ENCODE measurements around the gene DIO1.

Gene DIO1

DNA sequence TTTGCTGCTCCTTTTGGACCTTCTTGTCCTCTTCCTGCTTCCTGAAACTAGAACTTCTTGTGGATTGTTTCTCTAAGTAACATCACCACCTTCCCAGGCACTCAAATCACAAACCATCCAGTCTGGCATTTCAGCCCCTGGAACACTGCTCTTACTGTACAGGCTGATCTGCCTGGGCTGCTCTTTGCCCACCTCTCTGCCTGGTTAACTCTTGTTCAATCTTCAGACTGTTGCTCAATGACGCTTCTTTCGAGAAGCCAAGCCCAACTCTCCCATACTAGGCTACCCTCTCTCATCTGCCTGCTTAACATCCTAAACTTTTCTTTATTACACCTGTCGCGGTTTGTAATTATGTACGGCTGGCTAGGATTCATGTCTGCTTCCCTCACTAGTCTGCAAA, 657 bp downstream of the DIO1 start:
- TF ChIP-seq, protein P1, sequence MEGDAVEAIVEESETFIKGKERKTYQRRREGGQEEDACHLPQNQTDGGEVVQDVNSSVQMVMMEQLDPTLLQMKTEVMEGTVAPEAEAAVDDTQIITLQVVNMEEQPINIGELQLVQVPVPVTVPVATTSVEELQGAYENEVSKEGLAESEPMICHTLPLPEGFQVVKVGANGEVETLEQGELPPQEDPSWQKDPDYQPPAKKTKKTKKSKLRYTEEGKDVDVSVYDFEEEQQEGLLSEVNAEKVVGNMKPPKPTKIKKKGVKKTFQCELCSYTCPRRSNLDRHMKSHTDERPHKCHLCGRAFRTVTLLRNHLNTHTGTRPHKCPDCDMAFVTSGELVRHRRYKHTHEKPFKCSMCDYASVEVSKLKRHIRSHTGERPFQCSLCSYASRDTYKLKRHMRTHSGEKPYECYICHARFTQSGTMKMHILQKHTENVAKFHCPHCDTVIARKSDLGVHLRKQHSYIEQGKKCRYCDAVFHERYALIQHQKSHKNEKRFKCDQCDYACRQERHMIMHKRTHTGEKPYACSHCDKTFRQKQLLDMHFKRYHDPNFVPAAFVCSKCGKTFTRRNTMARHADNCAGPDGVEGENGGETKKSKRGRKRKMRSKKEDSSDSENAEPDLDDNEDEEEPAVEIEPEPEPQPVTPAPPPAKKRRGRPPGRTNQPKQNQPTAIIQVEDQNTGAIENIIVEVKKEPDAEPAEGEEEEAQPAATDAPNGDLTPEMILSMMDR (IDR thresholded peaks at IDR 0.05; ENCODE audit: insufficient read depth, low read depth, low read length, missing control alignments): no peak
- DNase-seq (ENCODE audit: low read depth): no peak

GRCh38 chr1:53895421-53895820, 1.4 kb downstream of the DIO1 start:
- DNase-seq (ENCODE audit: low read depth): no peak
- no peak overlapping the region for H3K4me3 ChIP-seq (ENCODE audit: low read length)
- TF ChIP-seq, protein P1 (IDR thresholded peaks at IDR 0.05; ENCODE audit: insufficient read depth, low read depth, low read length, missing control alignments): no peak

More for the DNA sequence above, 657 bp downstream of the DIO1 start:
- H3K4me3 ChIP-seq (ENCODE audit: low read length): no peak overlapping the region

- no peak overlapping the region for H3K4me3 ChIP-seq (ENCODE audit: low read length)
- TF ChIP-seq, protein P1 (IDR thresholded peaks at IDR 0.05; ENCODE audit: insufficient read depth, low read depth, low read length, missing control alignments): no peak
Measured at GRCh38 chr1:53896635-53897229, 2.7 kb downstream of the DIO1 start.

DNA sequence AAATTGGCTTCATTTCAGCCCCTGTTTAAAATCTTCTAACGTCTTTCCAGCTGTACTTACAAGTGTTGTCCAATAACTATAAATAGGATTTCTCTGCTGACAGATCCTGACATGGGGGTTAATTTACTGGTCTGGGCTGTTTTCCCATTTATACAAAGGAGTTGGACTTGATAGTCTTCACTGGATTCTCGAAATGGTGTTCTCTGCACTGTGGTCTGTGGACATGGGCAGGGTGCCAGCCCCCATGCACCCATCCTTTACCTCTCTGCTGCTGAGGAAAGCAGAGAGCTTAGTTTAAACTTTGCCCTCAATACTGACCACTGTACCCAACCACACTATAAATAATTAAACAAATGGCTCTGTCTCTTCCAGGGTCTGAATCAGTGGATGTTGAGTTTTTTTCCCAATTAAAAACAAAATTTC, 5.2 kb downstream of the DIO1 start:
- no peak overlapping the region for H3K4me3 ChIP-seq (ENCODE audit: low read length)
- DNase-seq (ENCODE audit: low read depth): no peak
- TF ChIP-seq, protein P1 (IDR thresholded peaks at IDR 0.05; ENCODE audit: insufficient read depth, low read depth, low read length, missing control alignments): no peak

More at GRCh38 chr1:53896635-53897229, 2.7 kb downstream of the DIO1 start:
- DNase-seq (ENCODE audit: low read depth): peak; percentile 40

DNA sequence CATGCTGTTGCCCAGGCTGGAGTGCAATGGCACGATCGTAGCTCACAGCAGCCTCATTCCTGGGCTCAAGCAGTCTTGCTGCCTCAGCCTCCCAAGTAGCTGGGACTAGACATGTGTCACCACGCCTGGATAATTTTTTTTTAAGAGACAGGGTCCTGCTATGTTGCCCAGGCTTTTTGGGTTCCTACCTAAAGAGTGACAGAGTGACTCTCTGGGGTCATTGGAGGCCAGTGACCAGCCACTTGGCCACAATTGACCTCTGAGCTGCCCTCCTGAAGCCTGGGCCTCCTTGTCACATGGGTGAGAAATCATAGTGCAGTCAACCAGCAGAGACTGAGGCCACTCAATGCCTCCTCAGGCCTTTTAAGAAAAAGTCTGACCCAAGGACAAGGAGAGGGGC, 5.7 kb downstream of the DIO1 start:
- TF ChIP-seq, protein P1 (IDR thresholded peaks at IDR 0.05; ENCODE audit: insufficient read depth, low read depth, low read length, missing control alignments): no peak
- no peak for DNase-seq (ENCODE audit: low read depth)

GRCh38 chr1:53902235-53903138, 8.5 kb downstream of the DIO1 start:
- TF ChIP-seq, protein P1 (IDR thresholded peaks at IDR 0.05; ENCODE audit: insufficient read depth, low read depth, low read length, missing control alignments): no peak
- DNase-seq (ENCODE audit: low read depth): no peak
- H3K4me3 ChIP-seq (ENCODE audit: low read length): no peak overlapping the region

More for the DNA sequence above, 5.7 kb downstream of the DIO1 start:
- no peak overlapping the region for H3K4me3 ChIP-seq (ENCODE audit: low read length)
